Stimulated activated CD4-positive, alpha-beta T cell treated with anti-CD3 and anti-CD28 coated beads, Interleukin-1b, Interleukin-23, amount 100 ng/mL, for 48 hours (primary cell): ENCODE results near the gene PPP1R1A.

Experiments used
- DNase-seq: peaks from one replicate; pipeline ENCODE4 v3.0.0-alpha.2; 2020

Gene PPP1R1A

GRCh38 chr12:54588110-54588889 is at the start of gene PPP1R1A:
Gene PPP1R1A, minus strand, starts transcription at chr12:54588659. Its CDS starts 171 bp downstream, at chr12:54588488.
- no peak for DNase-seq

- DNase-seq = no peak
These were observed 46.3 kb upstream of the PPP1R1A start, which contains the start of gene LACRT for GRCh38 chr12:54634795-54635194. Gene LACRT, minus strand, starts transcription at chr12:54634895. Its CDS starts 54 bp downstream, at chr12:54634841.

GRCh38 chr12:54631988-54632728 is 43.7 kb upstream of the PPP1R1A start:
- DNase-seq = no peak

- no peak for DNase-seq
These were observed 43.1 kb upstream of the PPP1R1A start for GRCh38 chr12:54631551-54631950.

- no peak for DNase-seq
These were observed 41.5 kb upstream of the PPP1R1A start for GRCh38 chr12:54629925-54630324.

- DNase-seq = no peak
These were observed 39.9 kb upstream of the PPP1R1A start for GRCh38 chr12:54628186-54628846.

GRCh38 chr12:54627304-54627703 is 38.8 kb upstream of the PPP1R1A start:
- DNase-seq = no peak

- no peak for DNase-seq
These were observed 37.1 kb upstream of the PPP1R1A start for GRCh38 chr12:54625598-54625997.

GRCh38 chr12:54624315-54625279 is 36.1 kb upstream of the PPP1R1A start:
- DNase-seq = no peak

GRCh38 chr12:54622463-54623183 is 34.2 kb upstream of the PPP1R1A start:
- DNase-seq = no peak

GRCh38 chr12:54616933-54617680 is 28.6 kb upstream of the PPP1R1A start:
- no peak for DNase-seq

- DNase-seq = no peak
These were observed 23.8 kb upstream of the PPP1R1A start for GRCh38 chr12:54612225-54612750.

GRCh38 chr12:54611715-54612149 is 23.3 kb upstream of the PPP1R1A start:
- no peak for DNase-seq

- DNase-seq = no peak
These were observed 20.3 kb upstream of the PPP1R1A start for GRCh38 chr12:54608769-54609168.

GRCh38 chr12:54608156-54608555 is 19.7 kb upstream of the PPP1R1A start:
- no peak for DNase-seq

GRCh38 chr12:54606556-54606955 is 18.1 kb upstream of the PPP1R1A start:
- DNase-seq = no peak

- no peak for DNase-seq
These were observed 16.9 kb upstream of the PPP1R1A start for GRCh38 chr12:54605138-54605970.

GRCh38 chr12:54604436-54604835 is 16.0 kb upstream of the PPP1R1A start:
- no peak for DNase-seq

- no peak for DNase-seq
These were observed 15.4 kb upstream of the PPP1R1A start for GRCh38 chr12:54603872-54604271.
